Measurements from ENCODE around the gene KCMF1. TPM values are rescaled to one million over a fixed set of nuclear protein-coding genes. Genes with fewer than 3 reads are reported as not detected.

KCMF1 gene
- total RNA-seq, 2 donors from 2014 or later: 96.2 to 118 TPM

DNA sequence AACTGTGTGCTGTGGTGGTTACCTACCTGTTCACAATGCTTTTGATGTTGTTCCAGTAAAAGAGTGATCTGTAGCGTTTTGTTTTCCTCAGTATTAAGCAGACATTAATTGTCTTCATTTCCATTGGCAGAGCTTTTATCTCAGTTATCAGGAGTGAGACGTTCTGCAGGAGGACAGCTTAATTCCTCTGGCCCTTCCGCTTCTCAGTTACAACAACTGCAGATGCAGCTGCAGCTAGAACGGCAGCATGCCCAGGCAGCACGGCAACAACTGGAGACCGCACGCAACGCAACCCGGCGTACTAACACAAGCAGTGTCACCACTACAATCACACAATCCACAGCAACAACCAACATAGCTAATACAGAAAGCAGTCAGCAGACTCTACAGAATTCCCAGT, 78.3 kb downstream of the KCMF1 start:
- Histone ChIP-seq H3K27me3 (no peaks in the 10 kb centered on the region), H3K27ac (no peak overlapping the region), H3K9ac (ENCODE audit: low read depth in 2 of 2, low read length in 2 of 2) (no peak overlapping the region), H3K4me1 (no peaks in the 10 kb centered on the region), H3K9me3 (no peaks in the 10 kb centered on the region), H3K4me3 (no peak overlapping the region), H3K36me3 (peaks cover 7% of the 10 kb centered on the region)
- no peak for DNase-seq
- TF ChIP-seq, protein P1, sequence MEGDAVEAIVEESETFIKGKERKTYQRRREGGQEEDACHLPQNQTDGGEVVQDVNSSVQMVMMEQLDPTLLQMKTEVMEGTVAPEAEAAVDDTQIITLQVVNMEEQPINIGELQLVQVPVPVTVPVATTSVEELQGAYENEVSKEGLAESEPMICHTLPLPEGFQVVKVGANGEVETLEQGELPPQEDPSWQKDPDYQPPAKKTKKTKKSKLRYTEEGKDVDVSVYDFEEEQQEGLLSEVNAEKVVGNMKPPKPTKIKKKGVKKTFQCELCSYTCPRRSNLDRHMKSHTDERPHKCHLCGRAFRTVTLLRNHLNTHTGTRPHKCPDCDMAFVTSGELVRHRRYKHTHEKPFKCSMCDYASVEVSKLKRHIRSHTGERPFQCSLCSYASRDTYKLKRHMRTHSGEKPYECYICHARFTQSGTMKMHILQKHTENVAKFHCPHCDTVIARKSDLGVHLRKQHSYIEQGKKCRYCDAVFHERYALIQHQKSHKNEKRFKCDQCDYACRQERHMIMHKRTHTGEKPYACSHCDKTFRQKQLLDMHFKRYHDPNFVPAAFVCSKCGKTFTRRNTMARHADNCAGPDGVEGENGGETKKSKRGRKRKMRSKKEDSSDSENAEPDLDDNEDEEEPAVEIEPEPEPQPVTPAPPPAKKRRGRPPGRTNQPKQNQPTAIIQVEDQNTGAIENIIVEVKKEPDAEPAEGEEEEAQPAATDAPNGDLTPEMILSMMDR (IDR thresholded peaks at IDR 0.05): no peak
- intact Hi-C loops (cut with DNase I): no loop called here

DNA sequence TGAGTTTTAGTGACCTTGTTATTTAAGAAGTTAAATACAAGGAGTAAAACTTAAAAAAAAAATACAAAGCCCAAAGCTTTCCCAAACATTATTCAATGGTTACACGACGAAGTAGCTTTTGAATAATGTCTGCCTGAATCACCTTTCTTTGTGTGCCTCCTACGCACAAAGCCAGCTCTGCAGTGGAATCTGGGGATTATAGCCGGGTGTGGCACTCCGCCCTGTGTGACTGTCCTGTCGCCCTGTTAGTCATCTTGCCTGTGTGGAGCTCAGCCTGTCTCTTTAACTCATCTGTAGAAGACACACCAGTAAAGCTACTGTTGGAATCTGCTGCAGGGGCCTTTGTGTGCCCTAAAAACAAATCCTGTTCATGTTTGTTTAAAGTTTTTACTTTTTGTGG, 82.8 kb downstream of the KCMF1 start:
- H3K4me1 ChIP-seq: no peaks in the 10 kb centered on the region
- H3K27ac ChIP-seq: no peak overlapping the region
- H3K27me3 ChIP-seq: no peaks in the 10 kb centered on the region
- intact Hi-C loops (cut with DNase I): no loop called here
- H3K9me3 ChIP-seq: no peaks in the 10 kb centered on the region
- TF ChIP-seq, protein P1 (IDR thresholded peaks at IDR 0.05): no peak
- DNase-seq: peak; percentile 69
- H3K36me3 ChIP-seq: peaks cover 7% of the 10 kb centered on the region
- H3K9ac ChIP-seq (ENCODE audit: low read depth in 2 of 2, low read length in 2 of 2): no peak overlapping the region
- no peak overlapping the region for H3K4me3 ChIP-seq

DNA sequence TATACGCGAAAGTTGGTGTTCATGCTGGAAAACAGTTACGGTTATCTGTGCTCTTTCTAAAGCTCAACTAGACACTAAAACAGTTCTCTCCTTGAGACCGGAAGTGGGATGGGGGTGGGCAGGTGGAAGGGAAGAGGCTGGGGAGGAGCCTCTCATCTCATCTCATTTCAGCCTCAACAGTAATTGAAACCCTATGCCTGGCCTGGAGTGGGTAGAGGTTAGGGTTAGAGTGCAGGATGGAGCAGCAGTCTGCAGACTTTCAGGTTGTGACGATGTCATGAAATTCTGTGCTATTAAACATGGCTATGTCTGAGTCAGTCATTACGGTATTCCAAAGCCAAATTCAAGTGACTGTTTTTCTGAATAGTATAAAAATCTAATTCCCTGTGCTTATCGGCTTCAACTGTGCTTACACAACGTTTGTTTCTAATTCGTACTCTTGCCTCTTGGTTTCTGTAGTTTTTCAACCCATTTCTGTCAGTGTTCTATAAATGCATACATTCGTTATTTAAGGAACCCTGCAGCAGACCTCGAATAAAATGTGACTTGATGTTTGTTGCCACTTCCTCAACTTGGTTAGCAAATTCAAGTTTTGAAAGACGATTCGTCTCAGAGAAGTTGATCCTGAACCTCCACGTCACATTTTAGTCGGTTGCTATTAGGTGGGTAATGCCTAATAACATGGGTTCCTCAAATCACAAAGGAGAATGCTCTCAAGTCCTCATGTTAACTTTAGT, 86.4 kb downstream of the KCMF1 start:
- H3K9ac ChIP-seq (ENCODE audit: low read depth in 2 of 2, low read length in 2 of 2): no peak overlapping the region
- intact Hi-C loops (cut with DNase I): no loop called here
- H3K9me3 ChIP-seq: no peaks in the 10 kb centered on the region
- no peak for DNase-seq
- TF ChIP-seq, protein P1 (IDR thresholded peaks at IDR 0.05): no peak
- no peak overlapping the region for H3K4me3 ChIP-seq
- no peaks in the 10 kb centered on the region for H3K27me3 ChIP-seq
- H3K4me1 ChIP-seq: no peaks in the 10 kb centered on the region
- H3K27ac ChIP-seq: no peak overlapping the region
- no peaks in the 10 kb centered on the region for H3K36me3 ChIP-seq

DNA sequence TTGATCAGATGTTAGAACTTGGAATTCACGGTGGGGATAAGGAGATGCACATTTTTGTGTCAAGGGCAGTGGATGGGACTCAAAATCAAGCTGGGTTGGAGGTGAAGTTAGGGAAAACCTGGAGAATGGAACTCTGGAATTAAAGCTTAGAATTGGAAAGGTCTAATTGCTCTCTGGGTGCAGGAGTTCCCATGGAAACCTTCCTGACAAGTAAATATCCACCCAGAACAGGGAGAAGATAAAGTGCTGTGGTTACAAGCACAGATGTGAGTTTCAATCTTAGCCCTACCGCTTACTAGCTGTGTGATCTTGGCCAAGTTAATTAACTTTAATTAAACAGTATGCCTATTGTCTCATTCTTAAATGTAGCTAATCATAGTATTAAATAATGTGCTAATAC, 90.9 kb downstream of the KCMF1 start:
- Histone ChIP-seq H3K9ac (ENCODE audit: low read depth in 2 of 2, low read length in 2 of 2) (no peak overlapping the region), H3K4me1 (no peaks in the 10 kb centered on the region), H3K9me3 (no peaks in the 10 kb centered on the region), H3K27me3 (no peaks in the 10 kb centered on the region), H3K4me3 (no peak overlapping the region), H3K27ac (no peak overlapping the region), H3K36me3 (no peaks in the 10 kb centered on the region)
- TF ChIP-seq, protein P1 (IDR thresholded peaks at IDR 0.05): no peak
- DNase-seq: no peak
- intact Hi-C loops (cut with DNase I): loop anchor here (10.0 kb wide), 1 partner anchor 67 kb away; no protein-coding TSS in a partner anchor

DNA sequence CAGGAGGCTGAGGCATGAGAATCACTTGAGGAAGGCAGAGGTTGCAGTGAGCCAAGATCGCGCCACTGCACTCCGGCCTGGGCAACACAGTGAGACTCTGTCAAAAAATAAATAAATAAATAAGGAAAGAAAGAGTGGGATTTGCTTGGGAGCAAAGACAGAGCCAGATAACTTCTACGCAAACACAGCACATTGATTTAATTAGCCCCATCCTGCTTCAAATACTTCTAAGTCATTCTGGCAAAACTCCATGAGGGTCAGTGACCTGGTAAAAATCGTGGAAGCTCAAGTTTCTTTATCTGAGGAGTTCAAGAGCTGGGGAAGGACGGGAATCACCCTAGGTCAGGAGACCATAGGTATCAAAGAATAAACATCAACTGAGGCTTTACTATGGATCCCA, 91.6 kb downstream of the KCMF1 start:
- Histone ChIP-seq H3K9ac (ENCODE audit: low read depth in 2 of 2, low read length in 2 of 2) (no peak overlapping the region), H3K36me3 (no peaks in the 10 kb centered on the region), H3K27me3 (no peaks in the 10 kb centered on the region), H3K4me3 (no peak overlapping the region), H3K4me1 (no peaks in the 10 kb centered on the region), H3K9me3 (no peaks in the 10 kb centered on the region), H3K27ac (no peak overlapping the region)
- DNase-seq: no peak
- intact Hi-C loops (cut with DNase I): loop anchor here (10.0 kb wide), 1 partner anchor 68 kb away; no protein-coding TSS in a partner anchor
- TF ChIP-seq, protein P1 (IDR thresholded peaks at IDR 0.05): no peak

All from colonic mucosa (tissue), 4 donors.